Measurements from ENCODE around the gene DYTN.

DYTN gene

GRCh38 chr2:206739271-206739670 is 21.1 kb upstream of the DYTN start:
- no peak for TF ChIP-seq EZH2phosphoT487 (IDR thresholded peaks at IDR 0.05; ENCODE audit: borderline replicate concordance)
- TF ChIP-seq, protein P1, sequence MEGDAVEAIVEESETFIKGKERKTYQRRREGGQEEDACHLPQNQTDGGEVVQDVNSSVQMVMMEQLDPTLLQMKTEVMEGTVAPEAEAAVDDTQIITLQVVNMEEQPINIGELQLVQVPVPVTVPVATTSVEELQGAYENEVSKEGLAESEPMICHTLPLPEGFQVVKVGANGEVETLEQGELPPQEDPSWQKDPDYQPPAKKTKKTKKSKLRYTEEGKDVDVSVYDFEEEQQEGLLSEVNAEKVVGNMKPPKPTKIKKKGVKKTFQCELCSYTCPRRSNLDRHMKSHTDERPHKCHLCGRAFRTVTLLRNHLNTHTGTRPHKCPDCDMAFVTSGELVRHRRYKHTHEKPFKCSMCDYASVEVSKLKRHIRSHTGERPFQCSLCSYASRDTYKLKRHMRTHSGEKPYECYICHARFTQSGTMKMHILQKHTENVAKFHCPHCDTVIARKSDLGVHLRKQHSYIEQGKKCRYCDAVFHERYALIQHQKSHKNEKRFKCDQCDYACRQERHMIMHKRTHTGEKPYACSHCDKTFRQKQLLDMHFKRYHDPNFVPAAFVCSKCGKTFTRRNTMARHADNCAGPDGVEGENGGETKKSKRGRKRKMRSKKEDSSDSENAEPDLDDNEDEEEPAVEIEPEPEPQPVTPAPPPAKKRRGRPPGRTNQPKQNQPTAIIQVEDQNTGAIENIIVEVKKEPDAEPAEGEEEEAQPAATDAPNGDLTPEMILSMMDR (conservative IDR thresholded peaks at IDR 0.05; ENCODE audit: low read length): no peak
- no peaks in the 10 kb centered on the region for H3K27me3 ChIP-seq (ENCODE audit: insufficient read depth, low read length, poor library complexity, severe bottlenecking)
- no peaks in the 10 kb centered on the region for H4K20me1 ChIP-seq (ENCODE audit: insufficient read depth, low read length, poor library complexity, severe bottlenecking)
- H3K4me2 ChIP-seq (ENCODE audit: low read depth, low read length, poor library complexity, severe bottlenecking): no peak overlapping the region
- no peaks in the 10 kb centered on the region for H3K4me1 ChIP-seq (ENCODE audit: insufficient read depth, low read length, poor library complexity, severe bottlenecking)
- no peak overlapping the region for H3K9ac ChIP-seq (ENCODE audit: low read depth, low read length, poor library complexity, severe bottlenecking)
- no peaks in the 10 kb centered on the region for H3K9me2 ChIP-seq (replicated peaks; ENCODE audit: low read depth, low read length)
- H3F3A ChIP-seq (ENCODE audit: low read depth): no peaks in the 10 kb centered on the region
- no peak overlapping the region for H2AFZ ChIP-seq (ENCODE audit: low read length)
- H3K36me3 ChIP-seq (ENCODE audit: insufficient read depth, low read length): no peaks in the 10 kb centered on the region
- H3K9me3 ChIP-seq (ENCODE audit: insufficient read depth, low read depth, low read length): no peaks in the 10 kb centered on the region
- H3K4me3 ChIP-seq (ENCODE audit: low read length, poor library complexity, severe bottlenecking): no peak overlapping the region
- no peaks in the 10 kb centered on the region for H3K79me2 ChIP-seq (ENCODE audit: insufficient read depth, low read length)

DNA sequence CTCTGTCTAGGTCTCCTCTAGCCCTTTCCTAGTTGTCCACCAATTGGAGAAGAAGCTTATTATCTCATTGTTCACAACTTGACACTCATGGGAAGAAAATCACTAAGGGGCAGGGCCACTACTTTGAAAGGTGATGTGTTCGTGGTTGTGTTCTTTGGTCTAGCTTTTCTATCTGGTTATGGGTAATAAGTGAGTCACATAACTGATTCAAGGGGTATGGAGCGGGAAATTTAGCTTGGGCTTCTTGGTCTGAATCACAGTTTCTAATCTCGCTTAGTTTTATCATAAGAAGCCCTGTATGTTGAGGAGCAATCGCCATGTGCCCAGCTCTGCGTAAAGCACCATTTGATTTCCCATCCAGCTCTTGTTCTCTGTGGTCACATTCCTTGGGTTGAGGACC is 18.7 kb upstream of the DYTN start:
- H3K27me3 ChIP-seq (ENCODE audit: insufficient read depth, low read length, poor library complexity, severe bottlenecking): no peaks in the 10 kb centered on the region
- H3K79me2 ChIP-seq (ENCODE audit: insufficient read depth, low read length): no peaks in the 10 kb centered on the region
- no peak overlapping the region for H3K9ac ChIP-seq (ENCODE audit: low read depth, low read length, poor library complexity, severe bottlenecking)
- H4K20me1 ChIP-seq (ENCODE audit: insufficient read depth, low read length, poor library complexity, severe bottlenecking): no peaks in the 10 kb centered on the region
- no peaks in the 10 kb centered on the region for H3K9me3 ChIP-seq (ENCODE audit: insufficient read depth, low read depth, low read length)
- no peaks in the 10 kb centered on the region for H3K4me1 ChIP-seq (ENCODE audit: insufficient read depth, low read length, poor library complexity, severe bottlenecking)
- no peaks in the 10 kb centered on the region for H3K36me3 ChIP-seq (ENCODE audit: insufficient read depth, low read length)
- no peak overlapping the region for H3K4me2 ChIP-seq (ENCODE audit: low read depth, low read length, poor library complexity, severe bottlenecking)
- H3F3A ChIP-seq (ENCODE audit: low read depth): no peaks in the 10 kb centered on the region
- no peaks in the 10 kb centered on the region for H3K9me2 ChIP-seq (replicated peaks; ENCODE audit: low read depth, low read length)
- TF ChIP-seq EZH2phosphoT487 (IDR thresholded peaks at IDR 0.05; ENCODE audit: borderline replicate concordance): no peak
- TF ChIP-seq, protein P1 (conservative IDR thresholded peaks at IDR 0.05; ENCODE audit: low read length): no peak
- H2AFZ ChIP-seq (ENCODE audit: low read length): no peak overlapping the region
- no peak overlapping the region for H3K4me3 ChIP-seq (ENCODE audit: low read length, poor library complexity, severe bottlenecking)

DNA sequence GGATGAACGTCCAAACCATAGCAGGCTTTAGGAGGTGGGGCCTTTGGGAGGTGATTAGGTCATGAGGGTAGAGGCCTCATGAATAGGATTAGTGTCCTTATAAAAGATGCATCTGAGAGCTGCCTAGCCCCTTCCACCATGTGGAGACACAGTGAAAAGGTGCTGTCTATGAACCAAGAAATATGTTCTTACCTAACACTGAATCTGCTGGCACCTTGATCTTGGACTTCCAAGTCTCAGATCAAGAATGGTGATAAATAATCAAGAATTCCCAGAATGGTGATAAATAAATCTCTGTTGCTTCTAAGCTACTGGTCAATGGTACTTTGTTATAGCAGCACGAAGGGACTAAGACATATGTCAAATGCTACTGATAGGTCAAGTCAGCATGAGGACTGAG is 15.1 kb upstream of the DYTN start:
- no peaks in the 10 kb centered on the region for H3K9me3 ChIP-seq (ENCODE audit: insufficient read depth, low read depth, low read length)
- no peaks in the 10 kb centered on the region for H3K4me1 ChIP-seq (ENCODE audit: insufficient read depth, low read length, poor library complexity, severe bottlenecking)
- no peaks in the 10 kb centered on the region for H3F3A ChIP-seq (ENCODE audit: low read depth)
- H3K79me2 ChIP-seq (ENCODE audit: insufficient read depth, low read length): no peaks in the 10 kb centered on the region
- TF ChIP-seq, protein P1 (conservative IDR thresholded peaks at IDR 0.05; ENCODE audit: low read length): no peak
- no peak for TF ChIP-seq EZH2phosphoT487 (IDR thresholded peaks at IDR 0.05; ENCODE audit: borderline replicate concordance)
- no peaks in the 10 kb centered on the region for H3K9me2 ChIP-seq (replicated peaks; ENCODE audit: low read depth, low read length)
- no peak overlapping the region for H3K9ac ChIP-seq (ENCODE audit: low read depth, low read length, poor library complexity, severe bottlenecking)
- H3K4me2 ChIP-seq (ENCODE audit: low read depth, low read length, poor library complexity, severe bottlenecking): no peak overlapping the region
- no peaks in the 10 kb centered on the region for H4K20me1 ChIP-seq (ENCODE audit: insufficient read depth, low read length, poor library complexity, severe bottlenecking)
- H3K27me3 ChIP-seq (ENCODE audit: insufficient read depth, low read length, poor library complexity, severe bottlenecking): no peaks in the 10 kb centered on the region
- H2AFZ ChIP-seq (ENCODE audit: low read length): no peak overlapping the region
- no peaks in the 10 kb centered on the region for H3K36me3 ChIP-seq (ENCODE audit: insufficient read depth, low read length)
- H3K4me3 ChIP-seq (ENCODE audit: low read length, poor library complexity, severe bottlenecking): no peak overlapping the region

Measured in Loucy (cell line).